Effector memory CD8-positive, alpha-beta T cell (primary cell): ENCODE data around the gene ANKRD1.

Source experiments
- ATAC-seq: fragments of 150-1000 bp; cut with Tn5 transposase; replicated peaks from 2 replicates; pipeline ENCODE4 v1.10.0; 2021; ENCODE audit warnings: mild to moderate bottlenecking, moderate library complexity
- DNase-seq, 3 experiments: peaks; one replicate each; pipeline ENCODE4 v3.0.0; 2021
- H3K27ac Mint-ChIP-seq, 2 donors: one replicate each; pipeline ENCODE4 v1.8.0; 2022; ENCODE audit warnings: mild to moderate bottlenecking in 2 of 2, mixed read lengths in 2 of 2, moderate library complexity in 2 of 2
- H3K27me3 Mint-ChIP-seq, 2 donors: one replicate each; pipeline ENCODE4 v1.8.0; 2022; ENCODE audit warnings: mixed read lengths in 2 of 2
- H3K36me3 Mint-ChIP-seq: one replicate; pipeline ENCODE4 v1.8.0; 2022; ENCODE audit warnings: mild to moderate bottlenecking, moderate library complexity, mixed read lengths; ENCODE audit not compliant: insufficient read depth
- H3K4me1 Mint-ChIP-seq, 2 donors: one replicate each; pipeline ENCODE4 v1.8.0; 2022; ENCODE audit warnings: low read depth in 2 of 2, mixed read lengths in 2 of 2
- H3K4me3 Mint-ChIP-seq, 2 donors: one replicate each; pipeline ENCODE4 v1.8.0; 2022; ENCODE audit warnings: mild to moderate bottlenecking in 2 of 2, mixed read lengths in 2 of 2, moderate library complexity in 2 of 2
- H3K9me3 Mint-ChIP-seq, 2 donors: one replicate each; pipeline ENCODE4 v1.8.0; 2022; ENCODE audit warnings: mixed read lengths in 2 of 2
- total RNA-seq, 9 experiments: gene quantifications; one replicate each; lab custom pipeline; 2026; lab: John Stamatoyannopoulos, UW

Gene ANKRD1
- 0 to 10.2 (median 0) reads per million in 9 experiments for total RNA-seq

DNA sequence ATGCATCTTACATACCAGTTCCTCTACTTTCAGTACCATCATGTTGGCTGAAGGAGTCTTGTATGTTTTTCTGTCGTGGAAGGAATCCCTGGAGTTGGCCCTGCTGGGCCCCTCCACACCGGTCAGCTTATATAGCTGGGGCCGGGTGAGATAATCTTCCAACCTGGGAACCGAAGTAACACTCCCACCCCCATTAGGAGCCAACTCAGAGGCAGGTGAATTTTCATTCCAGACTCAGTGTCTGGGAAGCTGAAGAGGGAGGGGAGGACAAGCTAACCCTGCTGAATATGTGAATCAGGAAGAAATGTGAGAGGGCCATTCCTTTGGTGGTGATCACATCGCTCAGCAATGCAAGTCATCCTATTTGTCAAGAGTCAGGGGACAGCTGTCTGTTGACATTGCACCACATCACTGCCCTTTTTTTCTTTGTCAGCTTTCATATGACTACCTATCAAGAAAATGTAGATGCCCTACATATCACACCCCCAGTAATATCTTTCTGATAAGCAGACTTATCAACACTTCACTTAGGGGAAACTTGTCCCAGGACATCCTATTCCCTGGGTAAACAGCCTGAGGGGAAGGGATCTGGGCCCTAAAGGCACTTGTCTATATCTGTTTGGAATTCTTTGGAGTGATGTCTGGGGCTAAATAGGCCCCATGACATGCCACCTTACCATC lies at the start of gene ANKRD1:
Gene ANKRD1 (minus strand): TSS at position 102 of the 681 bp plus-strand sequence. CDS start 60 bp downstream, at position 42.
- Mint-ChIP-seq H3K4me3 (no peak within 1 kb of the TSS), H3K9me3 (no peaks in the 10 kb centered on the region), H3K4me1 (no peaks in the 10 kb centered on the region), H3K27me3 (peaks cover 48 to 58% of the 10 kb centered on the region in 2 donors), H3K27ac (no peak within 1 kb of the TSS), H3K36me3 (no peaks in the 10 kb centered on the region)
- ATAC-seq (no peak), DNase-seq (no peak)

DNA sequence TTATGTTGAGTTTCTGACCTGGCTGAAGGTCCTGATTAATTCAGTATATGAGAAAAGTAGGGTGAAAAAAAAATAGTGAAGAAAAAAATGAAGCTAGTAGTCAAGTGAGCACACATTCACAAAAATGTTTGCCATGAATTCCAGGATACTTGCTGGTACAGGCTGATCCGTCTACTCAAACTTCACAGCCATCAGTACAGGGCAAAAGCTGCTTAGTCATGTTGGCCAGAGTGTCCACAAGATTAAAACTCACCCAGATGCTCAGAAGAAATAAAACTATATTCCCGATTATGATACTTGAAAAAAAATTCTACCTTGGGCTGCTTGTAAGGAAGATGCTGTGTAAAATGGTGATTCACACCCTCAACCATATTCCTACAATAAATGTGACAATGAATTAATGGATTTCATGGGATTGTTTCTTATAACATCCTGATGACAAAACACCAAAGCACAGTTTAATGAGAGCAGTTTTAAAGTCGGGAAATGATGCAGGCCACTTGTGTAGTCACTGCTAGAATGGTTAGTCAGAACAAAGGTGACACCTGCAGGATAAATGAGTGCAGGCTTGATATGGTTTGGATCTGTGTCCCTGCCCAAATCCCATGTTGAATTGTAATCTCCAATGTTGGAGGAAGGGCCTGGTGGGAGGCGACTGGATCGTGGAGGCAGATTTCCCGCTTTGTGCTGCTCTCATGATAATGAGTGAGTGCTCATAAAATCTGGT lies 49.2 kb upstream of the ANKRD1 start:
- ATAC-seq, result no peak
- no peak overlapping the region for H3K27ac Mint-ChIP-seq
- peaks cover 46 to 65% of the 10 kb centered on the region in 2 donors for H3K27me3 Mint-ChIP-seq
- H3K9me3 Mint-ChIP-seq, result peaks cover 0 to 1% of the 10 kb centered on the region in 2 donors
- H3K4me3 Mint-ChIP-seq, result no peak overlapping the region
- H3K4me1 Mint-ChIP-seq, result no peaks in the 10 kb centered on the region
- no peak for DNase-seq
- H3K36me3 Mint-ChIP-seq, result peaks cover 2% of the 10 kb centered on the region

DNA sequence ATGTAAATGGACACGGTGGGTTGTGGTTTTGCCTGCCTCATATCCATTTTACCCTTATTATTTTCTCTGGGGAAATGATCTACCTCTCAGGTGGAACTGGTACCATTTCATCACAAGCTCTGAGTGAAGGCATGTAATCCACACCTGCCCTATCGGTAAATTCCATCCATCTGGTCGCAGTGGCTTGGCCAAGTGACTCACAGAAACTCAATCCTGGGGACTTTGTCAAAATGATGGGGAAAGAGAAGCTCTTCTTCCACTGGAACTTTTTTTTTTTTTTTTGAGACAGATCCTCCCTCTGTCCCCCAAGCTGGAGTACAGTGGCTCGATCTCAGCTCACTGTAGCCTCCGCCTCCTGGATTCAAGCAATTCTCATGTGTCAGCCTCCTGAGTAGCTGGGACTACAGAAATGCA lies 48.2 kb upstream of the ANKRD1 start:
- no peak for DNase-seq
- peaks cover 2% of the 10 kb centered on the region for H3K36me3 Mint-ChIP-seq
- H3K4me3 Mint-ChIP-seq, result no peak overlapping the region
- H3K9me3 Mint-ChIP-seq, result peaks cover 0 to 1% of the 10 kb centered on the region in 2 donors
- no peak overlapping the region for H3K27ac Mint-ChIP-seq
- no peak for ATAC-seq
- peaks cover 41 to 63% of the 10 kb centered on the region in 2 donors for H3K27me3 Mint-ChIP-seq
- H3K4me1 Mint-ChIP-seq, result no peaks in the 10 kb centered on the region

DNA sequence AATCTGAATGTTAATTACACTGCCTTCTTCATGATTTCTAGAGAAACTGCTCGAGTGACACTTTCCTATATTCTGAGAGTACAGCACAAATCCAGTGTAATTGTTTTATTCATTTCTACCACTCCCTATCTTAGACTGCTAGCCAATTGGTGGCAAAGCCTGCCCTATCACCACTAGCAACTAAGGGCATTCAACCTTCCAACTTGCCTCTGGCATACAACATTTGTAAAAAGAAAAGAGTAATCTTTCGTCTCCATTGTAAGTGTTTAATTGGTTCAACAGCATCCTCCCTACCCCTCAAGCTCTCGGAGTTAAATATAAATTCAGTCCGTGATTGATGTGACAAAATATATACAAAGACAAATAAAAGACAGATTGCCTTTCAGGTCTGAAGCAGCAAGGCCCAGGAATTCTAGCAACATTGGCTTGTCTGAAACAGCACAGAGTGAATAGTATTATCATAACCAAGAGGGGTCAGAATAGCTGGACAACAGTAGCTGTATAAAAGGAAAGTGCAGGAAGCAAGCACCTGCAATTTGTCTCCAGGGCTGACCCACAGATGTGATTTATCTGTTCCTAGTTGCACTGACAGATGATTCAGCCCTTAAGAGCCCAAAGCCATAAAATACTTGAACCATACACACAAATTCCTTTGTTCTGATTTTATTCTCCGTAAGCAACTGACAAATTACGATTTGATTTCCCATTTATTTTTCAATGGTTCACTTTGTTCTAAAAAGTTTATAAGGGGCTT lies 47.6 kb upstream of the ANKRD1 start:
- Mint-ChIP-seq H3K27me3 (peaks cover 39 to 63% of the 10 kb centered on the region in 2 donors), H3K36me3 (peaks cover 2% of the 10 kb centered on the region), H3K4me3 (no peak overlapping the region), H3K9me3 (peaks cover 0 to 1% of the 10 kb centered on the region in 2 donors), H3K4me1 (no peaks in the 10 kb centered on the region), H3K27ac (no peak overlapping the region)
- no peak for ATAC-seq
- DNase-seq, result no peak

DNA sequence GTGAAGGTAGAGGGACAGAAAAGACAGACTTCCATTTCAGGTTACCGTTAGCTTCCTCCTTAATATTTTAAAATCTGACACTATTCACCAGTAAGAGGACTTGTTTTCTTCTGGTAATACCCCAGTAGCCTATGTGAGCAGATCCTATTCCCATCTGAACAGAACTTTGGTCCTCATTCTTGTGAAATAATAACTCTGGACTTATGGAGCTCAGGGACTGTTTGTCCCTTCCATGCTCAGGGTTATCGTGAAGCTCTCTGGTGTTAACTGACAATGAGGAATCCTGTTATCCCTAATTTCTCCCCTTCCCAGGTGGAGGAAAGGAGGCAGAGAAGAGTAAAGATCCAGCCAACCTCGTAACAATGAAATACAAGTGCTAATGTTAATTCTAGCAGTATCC lies 47.0 kb upstream of the ANKRD1 start:
- Mint-ChIP-seq H3K36me3 (no peaks in the 10 kb centered on the region), H3K9me3 (peaks cover 0 to 1% of the 10 kb centered on the region in 2 donors), H3K27me3 (peaks cover 34 to 57% of the 10 kb centered on the region in 2 donors), H3K4me1 (no peaks in the 10 kb centered on the region), H3K4me3 (no peak overlapping the region), H3K27ac (no peak overlapping the region)
- DNase-seq (no peak), ATAC-seq (no peak)

DNA sequence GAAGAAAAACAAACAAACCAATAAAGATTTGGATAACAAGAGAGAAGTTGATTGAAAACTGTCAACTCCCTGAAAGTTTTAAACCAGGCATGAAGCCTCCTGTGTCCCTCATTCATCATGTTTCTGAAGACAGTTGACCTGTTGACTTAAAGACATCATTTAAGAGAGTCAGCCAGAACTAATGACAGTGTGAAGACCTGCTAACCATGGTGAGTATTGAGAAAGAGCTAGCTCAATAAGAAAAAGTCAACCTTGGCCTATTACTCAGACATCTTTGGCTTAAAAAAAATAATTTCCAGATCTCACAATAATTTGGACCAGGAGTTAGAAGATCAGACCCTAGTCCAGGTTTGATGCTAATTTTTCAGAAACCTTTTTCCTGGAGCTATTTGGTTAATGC lies 45.3 kb upstream of the ANKRD1 start:
- ATAC-seq, result no peak
- H3K4me3 Mint-ChIP-seq, result no peak overlapping the region
- peaks cover 33 to 54% of the 10 kb centered on the region in 2 donors for H3K27me3 Mint-ChIP-seq
- no peaks in the 10 kb centered on the region for H3K36me3 Mint-ChIP-seq
- no peak overlapping the region for H3K27ac Mint-ChIP-seq
- no peak for DNase-seq
- no peaks in the 10 kb centered on the region for H3K4me1 Mint-ChIP-seq
- H3K9me3 Mint-ChIP-seq, result peaks cover 0 to 1% of the 10 kb centered on the region in 2 donors

DNA sequence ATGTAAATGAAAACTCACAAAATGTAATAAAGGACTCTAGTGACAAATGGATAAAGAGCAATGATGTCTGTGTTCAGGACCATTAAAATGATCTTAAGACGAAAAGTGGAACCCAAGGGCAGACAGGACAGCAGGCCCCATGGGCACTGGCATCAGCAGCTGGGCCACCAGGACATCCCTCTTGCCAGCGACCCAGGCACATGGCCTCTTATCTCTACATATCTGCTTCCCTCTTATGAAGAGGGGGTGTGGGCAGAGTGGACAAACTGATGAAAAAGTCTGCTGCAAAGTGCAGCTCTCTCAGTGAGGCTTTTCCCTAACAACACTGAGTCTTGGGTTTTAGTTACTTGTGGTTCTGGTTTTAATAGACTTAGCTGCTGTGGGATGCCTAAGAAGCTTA lies 44.8 kb upstream of the ANKRD1 start:
- Mint-ChIP-seq H3K36me3 (no peaks in the 10 kb centered on the region), H3K27me3 (peaks cover 29 to 50% of the 10 kb centered on the region in 2 donors), H3K27ac (no peak overlapping the region), H3K4me1 (no peaks in the 10 kb centered on the region), H3K9me3 (no peaks in the 10 kb centered on the region), H3K4me3 (no peak overlapping the region)
- no peak for DNase-seq
- no peak for ATAC-seq

DNA sequence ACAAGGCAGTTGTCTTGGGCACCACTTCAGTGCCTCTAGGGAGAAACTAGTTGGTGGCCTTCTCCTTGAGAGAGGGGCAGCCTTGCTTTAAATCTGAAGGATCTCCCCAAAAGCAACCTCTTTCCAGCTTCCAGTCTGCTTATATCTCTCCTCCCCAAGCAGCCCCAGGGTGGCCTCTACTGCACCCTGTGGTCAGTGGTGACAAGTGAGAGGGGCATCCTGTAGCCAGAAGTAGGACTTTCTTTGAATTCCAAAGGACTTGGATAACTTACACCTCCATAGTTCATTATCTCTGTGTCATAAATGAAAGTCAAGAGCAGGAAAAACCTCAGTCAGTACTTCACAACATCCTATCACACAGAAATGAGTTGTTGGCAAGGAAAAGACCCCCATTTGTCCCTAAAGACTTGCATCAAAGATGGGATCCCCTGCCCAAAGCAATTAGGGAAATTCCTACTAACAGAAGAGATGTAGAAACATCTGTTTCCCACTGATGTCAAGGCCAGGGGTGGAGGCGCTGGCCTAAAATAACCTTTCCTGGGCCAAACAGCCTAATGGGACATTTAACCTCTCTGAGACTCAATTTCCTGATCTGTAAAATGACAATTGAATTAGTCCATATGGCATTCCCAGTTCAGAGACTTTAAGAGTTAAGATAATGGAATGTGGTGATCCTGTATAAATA lies 44.0 kb upstream of the ANKRD1 start:
- Mint-ChIP-seq H3K4me3 (no peak overlapping the region), H3K27ac (no peak overlapping the region), H3K36me3 (no peaks in the 10 kb centered on the region), H3K4me1 (no peaks in the 10 kb centered on the region), H3K27me3 (peaks cover 21 to 42% of the 10 kb centered on the region in 2 donors), H3K9me3 (no peaks in the 10 kb centered on the region)
- DNase-seq, result no peak
- ATAC-seq, result no peak

DNA sequence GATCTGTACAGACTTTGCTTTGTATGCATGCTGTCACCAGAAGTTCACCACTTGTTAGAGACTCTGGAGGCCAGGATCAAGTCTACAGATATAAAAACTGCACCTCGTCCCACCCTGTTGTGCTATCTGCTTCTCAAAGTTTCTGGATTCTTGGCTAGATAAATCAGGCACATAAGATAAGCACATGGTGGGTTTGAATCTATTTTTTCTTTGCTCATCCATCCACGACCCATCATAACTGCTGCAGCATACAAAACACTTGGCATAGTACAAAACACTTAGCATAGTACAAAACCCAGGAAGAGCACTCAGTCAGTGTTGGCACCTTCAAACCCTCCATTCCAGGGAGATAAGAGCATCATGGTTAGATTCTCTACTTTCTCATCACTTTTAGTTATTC lies 42.4 kb upstream of the ANKRD1 start:
- ATAC-seq (no peak), DNase-seq (no peak)
- Mint-ChIP-seq H3K4me1 (no peaks in the 10 kb centered on the region), H3K4me3 (no peak overlapping the region), H3K27ac (no peak overlapping the region), H3K36me3 (no peaks in the 10 kb centered on the region), H3K9me3 (no peaks in the 10 kb centered on the region), H3K27me3 (peaks cover 15 to 27% of the 10 kb centered on the region in 2 donors)

DNA sequence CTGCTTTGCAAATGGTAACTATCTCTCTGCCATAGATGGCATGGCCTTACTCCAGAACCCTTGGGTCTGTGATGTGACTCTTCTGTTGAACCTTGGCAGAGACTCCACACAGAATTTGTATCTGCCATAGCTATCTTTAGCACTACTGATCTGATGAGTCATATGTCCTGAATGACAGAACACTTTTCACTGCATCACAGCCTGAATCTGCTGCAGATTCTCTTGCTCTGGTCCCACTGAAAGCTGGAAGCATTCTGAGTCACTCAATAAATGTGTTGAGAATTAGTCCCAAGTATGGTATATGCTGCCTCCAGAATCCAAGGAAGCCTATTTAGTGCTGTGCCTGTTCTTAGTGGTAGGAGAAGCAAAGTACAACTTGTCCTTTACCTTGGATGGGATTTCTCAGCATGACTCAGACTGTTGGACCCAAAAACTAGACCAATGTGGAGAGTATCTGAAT lies 39.5 kb upstream of the ANKRD1 start:
- ATAC-seq (no peak), DNase-seq (no peak)
- Mint-ChIP-seq H3K4me1 (no peaks in the 10 kb centered on the region), H3K9me3 (no peaks in the 10 kb centered on the region), H3K36me3 (no peaks in the 10 kb centered on the region), H3K4me3 (no peak overlapping the region), H3K27ac (no peak overlapping the region), H3K27me3 (peaks cover 10 to 29% of the 10 kb centered on the region in 2 donors)

DNA sequence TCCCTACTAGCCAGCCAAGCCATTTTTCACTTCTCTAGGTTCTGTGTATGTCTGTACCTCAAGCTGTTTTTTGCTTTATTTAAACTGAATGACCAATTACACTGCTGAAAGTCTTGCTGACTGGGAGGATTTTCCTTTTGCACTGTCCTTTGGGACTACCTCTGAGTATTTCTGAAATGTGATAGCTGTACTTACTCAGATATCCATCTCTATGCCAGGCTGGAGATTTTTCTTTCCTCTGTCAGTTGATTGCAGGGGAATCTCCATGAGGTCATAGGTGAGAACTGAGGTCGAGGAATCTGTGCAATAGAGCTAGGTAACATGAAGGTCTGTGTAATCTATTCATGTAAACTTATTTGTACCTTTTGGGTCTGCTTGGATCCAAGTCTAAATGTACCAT lies 38.9 kb upstream of the ANKRD1 start:
- ATAC-seq (no peak), DNase-seq (no peak)
- no peak overlapping the region for H3K27ac Mint-ChIP-seq
- H3K9me3 Mint-ChIP-seq, result no peaks in the 10 kb centered on the region
- H3K36me3 Mint-ChIP-seq, result no peaks in the 10 kb centered on the region
- no peaks in the 10 kb centered on the region for H3K4me1 Mint-ChIP-seq
- H3K27me3 Mint-ChIP-seq, result peaks cover 10 to 34% of the 10 kb centered on the region in 2 donors
- H3K4me3 Mint-ChIP-seq, result no peak overlapping the region

DNA sequence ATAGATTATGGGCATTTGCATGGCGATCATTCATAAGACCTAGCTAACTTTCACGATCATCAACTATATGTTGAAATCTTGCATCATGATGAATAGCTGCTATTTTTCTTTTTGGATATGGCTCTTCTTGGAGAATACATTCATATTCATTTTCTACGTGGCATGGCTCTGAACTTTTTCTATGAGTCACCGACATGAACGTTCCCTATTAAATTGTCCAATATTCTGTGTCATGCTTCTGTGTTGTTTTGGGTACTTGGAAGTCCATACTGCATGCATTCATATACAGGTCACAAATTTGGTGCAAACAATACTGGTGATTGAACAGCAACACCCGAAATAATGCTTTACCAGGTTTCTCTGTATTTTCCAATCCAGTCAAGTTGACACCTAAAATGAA lies 37.9 kb upstream of the ANKRD1 start:
- no peaks in the 10 kb centered on the region for H3K4me1 Mint-ChIP-seq

More for the DNA sequence above, 37.9 kb upstream of the ANKRD1 start:
- ATAC-seq, result no peak
- peaks cover 18 to 33% of the 10 kb centered on the region in 2 donors for H3K27me3 Mint-ChIP-seq
- H3K9me3 Mint-ChIP-seq, result no peaks in the 10 kb centered on the region
- no peak for DNase-seq
- no peaks in the 10 kb centered on the region for H3K36me3 Mint-ChIP-seq
- no peak overlapping the region for H3K27ac Mint-ChIP-seq
- H3K4me3 Mint-ChIP-seq, result no peak overlapping the region
